CD4-positive, alpha-beta T cell (primary cell): Measurements from ENCODE around the gene CHKA. TPM values are rescaled to one million over a fixed set of nuclear protein-coding genes. Genes with fewer than 3 reads are reported as not detected.

ENCODE experiments used
- ATAC-seq: fragments of 200-7000 bp; cut with Tn5 transposase; one replicate; pipeline ENCODE4 v1.10.0; 2022; ENCODE audit warnings: mild to moderate bottlenecking; ENCODE audit not compliant: poor library complexity
- CTCF ChIA-PET: fragments of 350-600 bp; sonication (Branson Sonifier 250); formaldehyde crosslinking; loops from one replicate; lab custom pipeline; 2021; ENCODE audit warnings: antibody characterized with exemption, inconsistent platforms; lab: Charles Lee
- POLR2A ChIA-PET: fragments of 350-600 bp; sonication (Branson Sonifier 250); formaldehyde crosslinking; loops from one replicate; lab custom pipeline; 2021; ENCODE audit warnings: antibody characterized with exemption, inconsistent platforms; lab: Charles Lee
- DNase-seq, 14 experiments: peaks; one replicate each; pipeline ENCODE4 v3.0.0-alpha.2; 2013 to 2020; ENCODE audit warnings: mixed read lengths in 2 of 14
- H3K27ac ChIP-seq, 2 donors: one replicate each; pipeline versions ENCODE4 v1.5.1 to v1.7.0; 2013; ENCODE audit warnings: low read length in 2 of 2, low read depth in 1 of 2, mild to moderate bottlenecking in 1 of 2
- H3K27me3 ChIP-seq, 2 experiments: 1 replicate in 1 of 2; 2 replicates in 1 of 2; pipeline versions ENCODE4 v1.6.1 to v1.7.0; 2013; ENCODE audit warnings: low read length in 2 of 2, control low read depth in 1 of 2, mild to moderate bottlenecking in 1 of 2, moderate library complexity in 1 of 2; ENCODE audit not compliant: insufficient read depth in 2 of 2, control insufficient read depth in 1 of 2
- H3K36me3 ChIP-seq: one replicate; pipeline ENCODE4 v1.6.1; 2013; ENCODE audit warnings: low read length, control low read depth; ENCODE audit not compliant: insufficient read depth
- H3K4me1 ChIP-seq: one replicate; pipeline ENCODE4 v1.6.1; 2013; ENCODE audit warnings: low read length, control low read depth; ENCODE audit not compliant: insufficient read depth
- H3K4me3 ChIP-seq: one replicate; pipeline ENCODE4 v1.5.1; 2013; ENCODE audit warnings: mild to moderate bottlenecking, low read length, moderate library complexity
- H3K9me3 ChIP-seq, 2 experiments: 1 replicate in 1 of 2; 2 replicates in 1 of 2; pipeline versions ENCODE4 v1.6.1 to v1.7.0; 2013; ENCODE audit warnings: low read length in 2 of 2, mild to moderate bottlenecking in 2 of 2, control low read depth in 1 of 2, moderate library complexity in 1 of 2; ENCODE audit not compliant: control insufficient read depth in 1 of 2, insufficient read depth in 1 of 2
- H3K27ac Mint-ChIP-seq: one replicate; pipeline ENCODE4 v1.8.0; 2020; ENCODE audit warnings: mixed read lengths
- H3K27me3 Mint-ChIP-seq: one replicate; pipeline ENCODE4 v1.8.0; 2021; ENCODE audit warnings: mixed read lengths
- H3K36me3 Mint-ChIP-seq: one replicate; pipeline ENCODE4 v1.8.0; 2021; ENCODE audit warnings: low read depth, mixed read lengths
- H3K4me1 Mint-ChIP-seq: one replicate; pipeline ENCODE4 v1.8.0; 2021; ENCODE audit warnings: low read depth, mixed read lengths
- H3K4me3 Mint-ChIP-seq: one replicate; pipeline ENCODE4 v1.8.0; 2020; ENCODE audit warnings: mild to moderate bottlenecking, mixed read lengths
- H3K9me3 Mint-ChIP-seq: one replicate; pipeline ENCODE4 v1.8.0; 2020; ENCODE audit warnings: mixed read lengths
- CTCF ChIP-seq: fragments of 200-600 bp; IDR thresholded peaks from one replicate; pipeline ENCODE4 v1.8.0; 2022; ENCODE audit warnings: antibody characterized with exemption, mild to moderate bottlenecking
- intact Hi-C, 2 experiments: fragments of 100-400 bp; cut with DNase I in 1 of 2; cut with micrococcal nuclease in 1 of 2; formaldehyde crosslinking; loops; one replicate each; pipeline versions ENCODE4 v1.15.1 to v1.9.0; 2023 to 2025; cut with DNase I, micrococcal nuclease
- total RNA-seq, 174 experiments: library from RNA in 2 of 174; stranded (reverse) in 2 of 174; gene quantifications; one replicate each; pipeline ENCODE4 v1.2.3 and lab custom pipeline; 2021 to 2026

CHKA gene
- total RNA-seq, 2 experiments from 2014 or later, result 30.1 to 31.4 TPM

GRCh38 chr11:68142441-68143309, 21.5 kb upstream of the CHKA start:
- Mint-ChIP-seq H3K27ac (no peak overlapping the region), H3K4me3 (no peak overlapping the region), H3K36me3 (no peaks in the 10 kb centered on the region), H3K4me1 (peaks cover 10% of the 10 kb centered on the region), H3K27me3 (no peaks in the 10 kb centered on the region), H3K9me3 (no peaks in the 10 kb centered on the region)
- peaks cover 18% of the 10 kb centered on the region for H3K4me1 ChIP-seq
- H3K36me3 ChIP-seq, result no peaks in the 10 kb centered on the region
- H3K27ac ChIP-seq, result no peak overlapping the region
- CTCF ChIA-PET, result no interaction called here
- DNase-seq (no peak), ATAC-seq (no peak)
- H3K9me3 ChIP-seq, result no peaks in the 10 kb centered on the region
- no peak overlapping the region for H3K4me3 ChIP-seq
- POLR2A ChIA-PET, result no interaction called here
- no peak for TF ChIP-seq CTCF
- no peaks in the 10 kb centered on the region for H3K27me3 ChIP-seq
- intact Hi-C loops, result no loop called here

- Histone ChIP-seq H3K4me1 (peaks cover 18% of the 10 kb centered on the region), H3K4me3 (peak overlapping the region; percentile 22), H3K36me3 (no peaks in the 10 kb centered on the region), H3K9me3 (no peaks in the 10 kb centered on the region), H3K27me3 (no peaks in the 10 kb centered on the region), H3K27ac (no peak overlapping the region)
- H3K9me3 Mint-ChIP-seq, result no peaks in the 10 kb centered on the region
- no peak for TF ChIP-seq CTCF
- H3K4me3 Mint-ChIP-seq, result peak overlapping the region; percentile 48
- ChIA-PET CTCF (no interaction called here), POLR2A (no interaction called here)
- intact Hi-C loops, result no loop called here
- DNase-seq (peak in 7 of 14 experiments; percentile 6 to 50 (median 35)), ATAC-seq (peak; percentile 60)
- H3K27me3 Mint-ChIP-seq, result no peaks in the 10 kb centered on the region
- peaks cover 10% of the 10 kb centered on the region for H3K4me1 Mint-ChIP-seq
- H3K27ac Mint-ChIP-seq, result no peak overlapping the region
- no peaks in the 10 kb centered on the region for H3K36me3 Mint-ChIP-seq
Observed at GRCh38 chr11:68142028-68142412, 20.8 kb upstream of the CHKA start.

GRCh38 chr11:68141246-68142027, 20.2 kb upstream of the CHKA start:
- Mint-ChIP-seq H3K27ac (no peak overlapping the region), H3K4me1 (peaks cover 10% of the 10 kb centered on the region), H3K4me3 (no peak overlapping the region), H3K27me3 (no peaks in the 10 kb centered on the region), H3K9me3 (no peaks in the 10 kb centered on the region), H3K36me3 (no peaks in the 10 kb centered on the region)
- Histone ChIP-seq H3K4me1 (peaks cover 18% of the 10 kb centered on the region), H3K36me3 (no peaks in the 10 kb centered on the region), H3K27ac (no peak overlapping the region), H3K4me3 (peak overlapping the region; percentile 22), H3K27me3 (no peaks in the 10 kb centered on the region), H3K9me3 (no peaks in the 10 kb centered on the region)
- CTCF ChIA-PET, result no interaction called here
- no peak for TF ChIP-seq CTCF
- ATAC-seq (peak; percentile 14), DNase-seq (no peak)
- POLR2A ChIA-PET, result no interaction called here
- intact Hi-C loops, result no loop called here
